ENCODE data around the gene EEFSEC. TPM values are rescaled to one million over a fixed set of nuclear protein-coding genes. Genes with fewer than 3 reads are reported as not detected.

EEFSEC gene
- polyA plus RNA-seq, 1 donor (not counting 4 experiments of a cell fraction or from before 2014, with no cell fraction given) = 8.7 TPM

GRCh38 chr3:128168836-128169235 lies 15.6 kb downstream of the EEFSEC start:
- no peaks in the 10 kb centered on the region for H3K79me2 ChIP-seq (ENCODE audit: control insufficient read depth, insufficient read depth, low read length)
- H4K20me1 ChIP-seq (ENCODE audit: control insufficient read depth, extremely low read depth, insufficient read depth, low read length) = no peaks in the 10 kb centered on the region
- H3K27me3 ChIP-seq (ENCODE audit: control insufficient read depth, extremely low read depth, insufficient read depth, low read length) = no peaks in the 10 kb centered on the region
- no peaks in the 10 kb centered on the region for H3K36me3 ChIP-seq (ENCODE audit: control insufficient read depth in 2 of 2, extremely low read depth in 1 of 2, insufficient read depth in 2 of 2, low read length in 2 of 2)
- dilution Hi-C loops (cut with MboI; ENCODE audit: extremely low pct_ligation_motif_present, low sequenced_read_pairs) = no loop called here
- H3K9ac ChIP-seq (ENCODE audit: control insufficient read depth, extremely low read depth, insufficient read depth, low read length) = no peak overlapping the region
- H3K27ac ChIP-seq (ENCODE audit: control insufficient read depth, insufficient read depth, low read length) = no peak overlapping the region
- no peaks in the 10 kb centered on the region for H3K9me1 ChIP-seq (ENCODE audit: control insufficient read depth, extremely low read depth, insufficient read depth, low read length)
- no peak overlapping the region for H3K4me3 ChIP-seq (ENCODE audit: control insufficient read depth in 2 of 3, extremely low read depth in 1 of 3, insufficient read depth in 2 of 3, low read depth in 1 of 3, low read length in 3 of 3)
- H3K4me2 ChIP-seq (ENCODE audit: control insufficient read depth, extremely low read depth, insufficient read depth, low read depth, low read length) = no peak overlapping the region
- TF ChIP-seq EZH2 (IDR thresholded peaks at IDR 0.05; ENCODE audit: low read length) (no peak), CTCF (optimal IDR thresholded peaks at IDR 0.05 in 1 of 3, IDR thresholded peaks at IDR 0.05 in 1 of 3, conservative IDR thresholded peaks at IDR 0.05 in 1 of 3; ENCODE audit: extremely low read depth in 1 of 3, insufficient read depth in 2 of 3, low read length in 3 of 3) (no peak)
- DNase-seq (ENCODE audit: low read depth, low spot score) (no peak), FAIRE-seq (no peak)
- H3K4me1 ChIP-seq (ENCODE audit: control insufficient read depth, extremely low read depth, insufficient read depth, low read length) = no peaks in the 10 kb centered on the region
- H3K9me3 ChIP-seq (ENCODE audit: control insufficient read depth, low read depth, low read length) = no peaks in the 10 kb centered on the region
- H2AFZ ChIP-seq (ENCODE audit: control insufficient read depth, low read length) = no peak overlapping the region

GRCh38 chr3:128170866-128171516 lies 17.7 kb downstream of the EEFSEC start:
- Histone ChIP-seq H4K20me1 (ENCODE audit: control insufficient read depth, extremely low read depth, insufficient read depth, low read length) (no peaks in the 10 kb centered on the region), H3K4me1 (ENCODE audit: control insufficient read depth, extremely low read depth, insufficient read depth, low read length) (no peaks in the 10 kb centered on the region), H3K9ac (ENCODE audit: control insufficient read depth, extremely low read depth, insufficient read depth, low read length) (no peak overlapping the region), H2AFZ (ENCODE audit: control insufficient read depth, low read length) (no peak overlapping the region), H3K27ac (ENCODE audit: control insufficient read depth, insufficient read depth, low read length) (no peak overlapping the region), H3K36me3 (ENCODE audit: control insufficient read depth in 2 of 2, extremely low read depth in 1 of 2, insufficient read depth in 2 of 2, low read length in 2 of 2) (no peaks in the 10 kb centered on the region), H3K9me3 (ENCODE audit: control insufficient read depth, low read depth, low read length) (no peaks in the 10 kb centered on the region), H3K79me2 (ENCODE audit: control insufficient read depth, insufficient read depth, low read length) (peaks cover 2% of the 10 kb centered on the region), H3K4me2 (ENCODE audit: control insufficient read depth, extremely low read depth, insufficient read depth, low read depth, low read length) (no peak overlapping the region), H3K4me3 (ENCODE audit: control insufficient read depth in 2 of 3, extremely low read depth in 1 of 3, insufficient read depth in 2 of 3, low read depth in 1 of 3, low read length in 3 of 3) (no peak overlapping the region), H3K27me3 (ENCODE audit: control insufficient read depth, extremely low read depth, insufficient read depth, low read length) (no peaks in the 10 kb centered on the region), H3K9me1 (ENCODE audit: control insufficient read depth, extremely low read depth, insufficient read depth, low read length) (no peaks in the 10 kb centered on the region)
- FAIRE-seq (no peak), DNase-seq (ENCODE audit: low read depth, low spot score) (no peak)
- TF ChIP-seq CTCF (optimal IDR thresholded peaks at IDR 0.05 in 1 of 3, IDR thresholded peaks at IDR 0.05 in 1 of 3, conservative IDR thresholded peaks at IDR 0.05 in 1 of 3; ENCODE audit: extremely low read depth in 1 of 3, insufficient read depth in 2 of 3, low read length in 3 of 3) = peak; percentile 61 to 82 (median 72)
- no peak for TF ChIP-seq EZH2 (IDR thresholded peaks at IDR 0.05; ENCODE audit: low read length)
- dilution Hi-C loops (cut with MboI; ENCODE audit: extremely low pct_ligation_motif_present, low sequenced_read_pairs) = no loop called here
